CD4-positive, alpha-beta memory T cell (primary cell): Measurements from ENCODE around the gene DAPK2. TPM values are rescaled to one million over a fixed set of nuclear protein-coding genes. Genes with fewer than 3 reads are reported as not detected.

Experiments used
- CTCF ChIA-PET: fragments of 350-600 bp; sonication (Branson Sonifier 250); formaldehyde crosslinking; loops from one replicate; lab custom pipeline; 2021; ENCODE audit warnings: inconsistent platforms; ENCODE audit not compliant: partially characterized antibody; lab: Charles Lee
- POLR2A ChIA-PET: fragments of 350-600 bp; sonication (Branson Sonifier 250); formaldehyde crosslinking; loops from one replicate; lab custom pipeline; 2021; ENCODE audit not compliant: partially characterized antibody; lab: Charles Lee
- DNase-seq, 5 donors: peaks; one replicate each; pipeline versions ENCODE4 v3.0.0 to v3.0.0-alpha.2; 2020 to 2022; ENCODE audit warnings: mixed read lengths in 1 of 5
- H3K27ac ChIP-seq: one replicate; pipeline ENCODE4 v1.7.0; 2013; ENCODE audit warnings: low read depth, low read length
- H3K27me3 ChIP-seq: 2 replicates; pipeline ENCODE4 v1.7.0; 2013; ENCODE audit warnings: mild to moderate bottlenecking, low read length, moderate library complexity; ENCODE audit not compliant: insufficient read depth
- H3K36me3 ChIP-seq: 2 replicates; pipeline ENCODE4 v1.7.0; 2013; ENCODE audit warnings: mild to moderate bottlenecking, low read length, moderate library complexity; ENCODE audit not compliant: insufficient read depth
- H3K4me1 ChIP-seq: 2 replicates; pipeline ENCODE4 v1.7.0; 2013; ENCODE audit warnings: mild to moderate bottlenecking, low read length, moderate library complexity; ENCODE audit not compliant: insufficient read depth
- H3K4me3 ChIP-seq, 2 donors: one replicate each; pipeline ENCODE4 v1.7.0; 2013; ENCODE audit warnings: low read length in 2 of 2, mild to moderate bottlenecking in 1 of 2
- H3K9me3 ChIP-seq, 2 donors: one replicate each; pipeline ENCODE4 v1.7.0; 2013; ENCODE audit warnings: low read length in 2 of 2, control low read depth in 1 of 2; ENCODE audit not compliant: control insufficient read depth in 1 of 2
- H3K27ac Mint-ChIP-seq, 7 donors: one replicate each; pipeline ENCODE4 v1.8.0; 2020 to 2021; ENCODE audit warnings: mixed read lengths in 7 of 7, mild to moderate bottlenecking in 6 of 7, inconsistent platforms in 3 of 7, moderate library complexity in 3 of 7
- H3K27me3 Mint-ChIP-seq, 2 donors: one replicate each; pipeline ENCODE4 v1.8.0; 2020 to 2021; ENCODE audit warnings: mixed read lengths in 2 of 2
- H3K36me3 Mint-ChIP-seq, 2 donors: one replicate each; pipeline ENCODE4 v1.8.0; 2020 to 2021; ENCODE audit warnings: mixed read lengths in 2 of 2, inconsistent platforms in 1 of 2, mild to moderate bottlenecking in 1 of 2
- H3K4me1 Mint-ChIP-seq, 4 donors: one replicate each; pipeline ENCODE4 v1.8.0; 2020 to 2021; ENCODE audit warnings: mixed read lengths in 4 of 4, mild to moderate bottlenecking in 1 of 4
- H3K4me3 Mint-ChIP-seq, 8 donors: one replicate each; pipeline ENCODE4 v1.8.0; 2020 to 2021; ENCODE audit warnings: mixed read lengths in 8 of 8, mild to moderate bottlenecking in 7 of 8, moderate library complexity in 6 of 8, inconsistent platforms in 3 of 8
- H3K9me3 Mint-ChIP-seq, 8 donors: one replicate each; pipeline ENCODE4 v1.8.0; 2020 to 2021; ENCODE audit warnings: mixed read lengths in 8 of 8, mild to moderate bottlenecking in 5 of 8, inconsistent platforms in 3 of 8, moderate library complexity in 1 of 8
- intact Hi-C: fragments of 100-400 bp; cut with micrococcal nuclease; formaldehyde crosslinking; loops from one replicate; pipeline ENCODE4 v1.15.1; 2023
- polyA plus RNA-seq, 2 donors: library from polyadenylated mRNA; unstranded; fragments of 300-500 nt; fragmentation: Illumina TruSeq; gene quantifications; one replicate each; pipeline ENCODE4 v1.2.3, GENCODE V29; 2021
- total RNA-seq, 2 experiments: library from RNA; stranded (reverse); gene quantifications; one replicate each; pipeline ENCODE4 v1.2.3, GENCODE V29; 2021

Gene DAPK2
- total and polyA plus RNA-seq, 4 experiments from 2014 or later = 0.93 to 2.9 (median 2.3) TPM; not detected in 1

- intact Hi-C loops = loop anchor here (2.0 to 5.0 kb wide), 2 partner anchors 33 to 173 kb away; no protein-coding TSS in a partner anchor
- H3K9me3 Mint-ChIP-seq = no peaks in the 10 kb centered on the region
- H3K4me1 ChIP-seq = peaks cover 67% of the 10 kb centered on the region
- H3K4me3 Mint-ChIP-seq = peak overlapping the region in 2 of 8 donors; percentile 52 to 68
- no peaks in the 10 kb centered on the region for H3K36me3 Mint-ChIP-seq
- no peak overlapping the region for H3K4me3 ChIP-seq
- H3K9me3 ChIP-seq = no peaks in the 10 kb centered on the region
- ChIA-PET CTCF (interaction anchor here (1.0 to 4.5 kb wide), 5 partner anchors 18 to 265 kb away, joined by 3 to 52 read pairs (median 6); partner anchors contain the start of gene DAPK2), POLR2A (interaction anchor here (0.8 to 4.6 kb wide), 5 partner anchors 12 to 116 kb away, joined by 3 to 34 read pairs (median 8); partner anchors contain the start of gene HERC1)
- peak overlapping the region in 5 of 7 donors; percentile 42 to 94 (median 91) for H3K27ac Mint-ChIP-seq
- no peaks in the 10 kb centered on the region for H3K36me3 ChIP-seq
- no peak for DNase-seq
- peaks cover 45 to 69% (median 57%) of the 10 kb centered on the region in 4 donors for H3K4me1 Mint-ChIP-seq
- no peak overlapping the region for H3K27ac ChIP-seq
- H3K27me3 Mint-ChIP-seq = no peaks in the 10 kb centered on the region
- no peaks in the 10 kb centered on the region for H3K27me3 ChIP-seq
Observed at GRCh38 chr15:63893866-63894661, 152.2 kb downstream of the DAPK2 start.

GRCh38 chr15:63892794-63893441 lies 153.4 kb downstream of the DAPK2 start:
- Mint-ChIP-seq H3K27me3 (no peaks in the 10 kb centered on the region), H3K4me1 (peaks cover 50 to 72% (median 60%) of the 10 kb centered on the region in 4 donors), H3K36me3 (no peaks in the 10 kb centered on the region), H3K9me3 (no peaks in the 10 kb centered on the region), H3K4me3 (peak overlapping the region in 7 of 8 donors; percentile 56 to 79 (median 68)), H3K27ac (peak overlapping the region; percentile 71 to 94 (median 87))
- peaks cover 71% of the 10 kb centered on the region for H3K4me1 ChIP-seq
- intact Hi-C loops = loop anchor here (2.0 to 5.0 kb wide), 2 partner anchors 32 to 174 kb away; no protein-coding TSS in a partner anchor
- H3K4me3 ChIP-seq = peak overlapping the region in 1 of 2 donors; percentile 32
- no peaks in the 10 kb centered on the region for H3K36me3 ChIP-seq
- H3K9me3 ChIP-seq = no peaks in the 10 kb centered on the region
- ChIA-PET CTCF (interaction anchor here (0.8 to 5.2 kb wide), 24 partner anchors 11 to 201 kb away, joined by 3 to 52 read pairs (median 6); partner anchors contain the start of genes CIAO2A and DAPK2), POLR2A (interaction anchor here (0.7 to 4.6 kb wide), 21 partner anchors 11 to 697 kb away, joined by 3 to 34 read pairs (median 4); partner anchors contain the start of genes CIAO2A, DAPK2 and HERC1)
- peak; percentile 77 to 87 (median 81) for DNase-seq
- H3K27ac ChIP-seq = peak overlapping the region; percentile 53
- no peaks in the 10 kb centered on the region for H3K27me3 ChIP-seq

DNA sequence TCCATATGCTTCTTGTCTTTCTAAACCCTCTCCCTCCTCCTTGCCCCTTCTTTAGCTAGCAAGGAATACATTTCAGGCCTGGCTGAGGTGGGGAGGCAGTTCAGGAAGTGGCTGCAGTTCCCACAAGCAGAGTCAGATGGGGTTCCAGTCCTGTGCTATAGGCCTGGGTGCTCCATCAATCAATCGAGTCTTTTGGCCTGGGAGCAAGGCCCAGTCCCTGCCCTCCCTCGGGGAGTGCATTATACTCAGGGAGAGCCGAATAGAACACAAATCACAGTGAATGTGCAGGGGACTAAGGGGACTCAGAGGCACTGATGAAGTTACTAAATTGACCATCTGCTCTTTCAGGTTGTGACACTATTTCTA lies 154.5 kb downstream of the DAPK2 start:
- CTCF ChIA-PET = interaction anchor here (1.0 to 5.2 kb wide), 26 partner anchors 10 to 202 kb away, joined by 3 to 52 read pairs (median 5); partner anchors contain the start of genes CIAO2A and DAPK2
- H3K4me3 ChIP-seq = no peak overlapping the region
- no peaks in the 10 kb centered on the region for H3K27me3 ChIP-seq
- peaks cover 63% of the 10 kb centered on the region for H3K4me1 ChIP-seq
- no peaks in the 10 kb centered on the region for H3K27me3 Mint-ChIP-seq
- H3K36me3 Mint-ChIP-seq = no peaks in the 10 kb centered on the region
- H3K4me1 Mint-ChIP-seq = peaks cover 46 to 62% (median 53%) of the 10 kb centered on the region in 4 donors
- H3K27ac Mint-ChIP-seq = peak overlapping the region; percentile 71 to 94 (median 87)
- intact Hi-C loops = loop anchor here (1.0 to 5.0 kb wide), 7 partner anchors 31 to 281 kb away; partner anchors contain the start of gene HERC1
- H3K36me3 ChIP-seq = no peaks in the 10 kb centered on the region
- peak overlapping the region in 5 of 8 donors; percentile 20 to 79 (median 68) for H3K4me3 Mint-ChIP-seq
- no peaks in the 10 kb centered on the region for H3K9me3 ChIP-seq
- DNase-seq = no peak
- POLR2A ChIA-PET = interaction anchor here (0.7 to 4.6 kb wide), 14 partner anchors 29 to 154 kb away, joined by 3 to 34 read pairs (median 8); partner anchors contain the start of gene DAPK2
- no peaks in the 10 kb centered on the region for H3K9me3 Mint-ChIP-seq
- H3K27ac ChIP-seq = peak overlapping the region; percentile 53

GRCh38 chr15:63891079-63891767 lies 155.1 kb downstream of the DAPK2 start:
- CTCF ChIA-PET = interaction anchor here (0.9 to 5.2 kb wide), 30 partner anchors 8 to 280 kb away, joined by 3 to 52 read pairs (median 4); partner anchors contain the start of genes CIAO2A and DAPK2
- Mint-ChIP-seq H3K27me3 (no peaks in the 10 kb centered on the region), H3K9me3 (no peaks in the 10 kb centered on the region), H3K36me3 (no peaks in the 10 kb centered on the region), H3K4me3 (peak overlapping the region in 5 of 8 donors; percentile 4 to 79 (median 42)), H3K27ac (peak overlapping the region; percentile 71 to 94 (median 87)), H3K4me1 (peaks cover 40 to 56% (median 49%) of the 10 kb centered on the region in 4 donors)
- peak overlapping the region; percentile 53 for H3K27ac ChIP-seq
- intact Hi-C loops = loop anchor here (1.0 to 5.0 kb wide), 6 partner anchors 58 to 280 kb away; partner anchors contain the start of gene HERC1
- no peaks in the 10 kb centered on the region for H3K27me3 ChIP-seq
- no peaks in the 10 kb centered on the region for H3K9me3 ChIP-seq
- no peak overlapping the region for H3K4me3 ChIP-seq
- POLR2A ChIA-PET = interaction anchor here (1.3 to 4.6 kb wide), 9 partner anchors 29 to 155 kb away, joined by 4 to 34 read pairs (median 10); partner anchors contain the start of gene DAPK2
- peak; percentile 63 to 76 (median 69) for DNase-seq
- no peaks in the 10 kb centered on the region for H3K36me3 ChIP-seq
- peaks cover 58% of the 10 kb centered on the region for H3K4me1 ChIP-seq

DNA sequence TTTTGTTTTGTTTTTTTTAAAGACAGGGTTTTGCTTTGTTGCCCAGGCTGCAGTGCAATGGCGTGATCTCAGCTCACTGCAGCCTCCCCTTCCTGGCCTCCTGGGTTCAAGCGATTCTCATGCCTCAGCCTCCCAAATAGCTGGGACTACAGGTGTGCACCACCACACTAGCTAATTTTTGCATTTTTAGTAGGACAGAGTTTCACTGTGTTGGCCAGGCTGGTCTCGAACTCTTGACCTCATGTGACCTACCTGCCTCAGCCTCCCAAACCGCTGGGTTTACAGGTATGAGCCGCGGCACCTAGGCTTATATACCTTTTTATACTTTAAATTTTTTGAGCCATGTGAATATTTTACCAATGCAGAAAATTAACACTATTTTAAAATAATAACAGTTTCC lies 155.7 kb downstream of the DAPK2 start:
- POLR2A ChIA-PET = interaction anchor here (0.6 to 4.6 kb wide), 6 partner anchors 30 to 155 kb away, joined by 3 to 34 read pairs (median 8); partner anchors contain the start of gene DAPK2
- Histone ChIP-seq H3K27ac (no peak overlapping the region), H3K4me3 (no peak overlapping the region), H3K36me3 (no peaks in the 10 kb centered on the region), H3K9me3 (no peaks in the 10 kb centered on the region), H3K27me3 (no peaks in the 10 kb centered on the region), H3K4me1 (peaks cover 52% of the 10 kb centered on the region)
- intact Hi-C loops = loop anchor here (1.0 to 5.0 kb wide), 6 partner anchors 57 to 280 kb away; partner anchors contain the start of gene HERC1
- no peak for DNase-seq
- Mint-ChIP-seq H3K36me3 (no peaks in the 10 kb centered on the region), H3K4me3 (no peak overlapping the region), H3K4me1 (peaks cover 37 to 50% (median 44%) of the 10 kb centered on the region in 4 donors), H3K9me3 (no peaks in the 10 kb centered on the region), H3K27ac (peak overlapping the region in 4 of 7 donors; percentile 71 to 94 (median 89)), H3K27me3 (no peaks in the 10 kb centered on the region)
- CTCF ChIA-PET = interaction anchor here (0.5 to 5.2 kb wide), 21 partner anchors 9 to 279 kb away, joined by 3 to 52 read pairs (median 4); partner anchors contain the start of gene DAPK2

DNA sequence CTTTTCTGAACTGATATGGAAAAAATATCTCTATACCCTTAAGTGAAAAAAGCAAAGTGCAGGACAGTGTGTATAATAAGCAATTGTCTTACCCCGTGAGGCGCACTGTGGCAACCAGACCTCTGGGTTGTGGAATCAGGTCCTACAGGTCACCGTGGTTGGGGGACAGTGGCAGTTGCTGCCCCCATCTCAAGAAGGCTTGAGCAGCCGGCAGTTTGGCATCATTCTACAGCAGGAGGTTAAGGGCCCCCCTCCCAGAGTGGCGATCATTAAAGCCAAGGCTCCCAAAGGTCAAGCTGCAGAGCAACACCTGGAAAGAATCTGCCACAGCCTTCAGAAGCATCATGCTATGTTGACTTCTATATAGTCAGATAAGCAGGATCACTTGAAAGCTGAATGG lies 156.5 kb downstream of the DAPK2 start:
- Histone ChIP-seq H3K27me3 (no peaks in the 10 kb centered on the region), H3K4me3 (no peak overlapping the region), H3K9me3 (no peaks in the 10 kb centered on the region), H3K4me1 (peaks cover 45% of the 10 kb centered on the region), H3K27ac (no peak overlapping the region), H3K36me3 (no peaks in the 10 kb centered on the region)
- H3K36me3 Mint-ChIP-seq = no peaks in the 10 kb centered on the region
- H3K9me3 Mint-ChIP-seq = no peaks in the 10 kb centered on the region
- no peak overlapping the region for H3K4me3 Mint-ChIP-seq
- ChIA-PET CTCF (interaction anchor here (0.8 to 5.2 kb wide), 17 partner anchors 9 to 278 kb away, joined by 3 to 52 read pairs (median 4); partner anchors contain the start of gene DAPK2), POLR2A (interaction anchor here (1.5 to 4.6 kb wide), 3 partner anchors 57 to 137 kb away, joined by 6 to 34 read pairs (median 16); no protein-coding TSS in a partner anchor)
- no peak for DNase-seq
- no peaks in the 10 kb centered on the region for H3K27me3 Mint-ChIP-seq
- peak overlapping the region in 3 of 7 donors; percentile 4 to 31 (median 7) for H3K27ac Mint-ChIP-seq
- peaks cover 33 to 42% (median 38%) of the 10 kb centered on the region in 4 donors for H3K4me1 Mint-ChIP-seq
- intact Hi-C loops = loop anchor here (2.0 to 5.0 kb wide), 2 partner anchors 177 to 279 kb away; no protein-coding TSS in a partner anchor
